Activated T-helper 2 cell treated with anti-CD3 and anti-CD28 coated beads, Interferon-gamma antibody, Interleukin-2, Interleukin-4, amounts not matched to agents 10 μg/mL and 5 μg/mL and 100 μg/mL, durations not matched to agents 14 hours and 24 hours and 36 hours (primary cell): ENCODE results near the gene RASSF4. TPM values are rescaled to one million over a fixed set of nuclear protein-coding genes. Genes with fewer than 3 reads are reported as not detected.
A peak's percentile ranks its signal among the peaks of the same experiment; 100 is the strongest.

Experiments
- DNase-seq: peaks from one replicate; pipeline ENCODE4 v3.0.0; 2021; ENCODE audit warnings: low spot score
- H3K27ac Mint-ChIP-seq: one replicate; pipeline ENCODE4 v1.8.0; 2021; ENCODE audit warnings: mixed read lengths
- H3K27me3 Mint-ChIP-seq: one replicate; pipeline ENCODE4 v1.8.0; 2021; ENCODE audit warnings: low read depth, mixed read lengths
- H3K36me3 Mint-ChIP-seq: one replicate; pipeline ENCODE4 v1.8.0; 2021; ENCODE audit warnings: low read depth, mixed read lengths
- H3K4me1 Mint-ChIP-seq: one replicate; pipeline ENCODE4 v1.8.0; 2021; ENCODE audit warnings: low read depth, mixed read lengths
- H3K4me3 Mint-ChIP-seq: one replicate; pipeline ENCODE4 v1.8.0; 2021; ENCODE audit warnings: low read depth, mild to moderate bottlenecking, moderate library complexity, mixed read lengths
- H3K9me3 Mint-ChIP-seq: one replicate; pipeline ENCODE4 v1.8.0; 2021; ENCODE audit warnings: mixed read lengths
- intact Hi-C: fragments of 100-400 bp; cut with micrococcal nuclease; formaldehyde crosslinking; loops from one replicate; pipeline ENCODE4 v1.15.1; 2023
- total RNA-seq: library from RNA; stranded (reverse); gene quantifications from 2 replicates; pipeline ENCODE4 v1.2.3, GENCODE V29; 2022

RASSF4 gene
- total RNA-seq, 1 donor from 2014 or later: 0.66 TPM

- H3K4me3 Mint-ChIP-seq: no peak overlapping the region
- no peaks in the 10 kb centered on the region for H3K9me3 Mint-ChIP-seq
- no peaks in the 10 kb centered on the region for H3K27me3 Mint-ChIP-seq
- no peak for DNase-seq
- peaks cover 20% of the 10 kb centered on the region for H3K4me1 Mint-ChIP-seq
- no peak overlapping the region for H3K27ac Mint-ChIP-seq
- intact Hi-C loops: loop anchor here (2.0 kb wide), 1 partner anchor 15 kb away; the partner anchor contains the start of gene RASSF4
- no peaks in the 10 kb centered on the region for H3K36me3 Mint-ChIP-seq
Observed at GRCh38 chr10:44973323-44974081, 13.9 kb downstream of the RASSF4 start.

- Mint-ChIP-seq H3K4me3 (peak overlapping the region; percentile 64), H3K4me1 (peaks cover 15% of the 10 kb centered on the region), H3K27ac (peak overlapping the region; percentile 80), H3K9me3 (no peaks in the 10 kb centered on the region), H3K36me3 (no peaks in the 10 kb centered on the region), H3K27me3 (no peaks in the 10 kb centered on the region)
- DNase-seq: no peak
- intact Hi-C loops: loop anchor here (2.0 kb wide), 1 partner anchor 15 kb away; the partner anchor contains the start of gene RASSF4
Observed at GRCh38 chr10:44974082-44974627, 14.6 kb downstream of the RASSF4 start.

GRCh38 chr10:44974628-44975430 lies 15.2 kb downstream of the RASSF4 start:
- Mint-ChIP-seq H3K36me3 (no peaks in the 10 kb centered on the region), H3K4me3 (peak overlapping the region; percentile 64), H3K4me1 (peaks cover 15% of the 10 kb centered on the region), H3K27me3 (no peaks in the 10 kb centered on the region), H3K9me3 (no peaks in the 10 kb centered on the region), H3K27ac (peak overlapping the region; percentile 80)
- intact Hi-C loops: loop anchor here (1.0 to 2.0 kb wide), 2 partner anchors 16 to 43 kb away; partner anchors contain the start of gene RASSF4
- DNase-seq: peak; percentile 63

- no peaks in the 10 kb centered on the region for H3K36me3 Mint-ChIP-seq
- intact Hi-C loops: loop anchor here (1.0 to 2.0 kb wide), 2 partner anchors 17 to 43 kb away; partner anchors contain the start of gene RASSF4
- H3K4me1 Mint-ChIP-seq: peaks cover 18% of the 10 kb centered on the region
- H3K27me3 Mint-ChIP-seq: no peaks in the 10 kb centered on the region
- H3K9me3 Mint-ChIP-seq: no peaks in the 10 kb centered on the region
- no peak overlapping the region for H3K4me3 Mint-ChIP-seq
- DNase-seq: no peak
- H3K27ac Mint-ChIP-seq: no peak overlapping the region
Observed at GRCh38 chr10:44975431-44976331, 16.1 kb downstream of the RASSF4 start.

GRCh38 chr10:44976352-44977198 lies 17.0 kb downstream of the RASSF4 start:
- H3K4me3 Mint-ChIP-seq: no peak overlapping the region
- H3K9me3 Mint-ChIP-seq: no peaks in the 10 kb centered on the region
- H3K4me1 Mint-ChIP-seq: peaks cover 27% of the 10 kb centered on the region
- H3K36me3 Mint-ChIP-seq: no peaks in the 10 kb centered on the region
- no peak for DNase-seq
- H3K27me3 Mint-ChIP-seq: no peaks in the 10 kb centered on the region
- intact Hi-C loops: no loop called here
- H3K27ac Mint-ChIP-seq: no peak overlapping the region

GRCh38 chr10:44977287-44978212 lies 17.9 kb downstream of the RASSF4 start:
- Mint-ChIP-seq H3K4me1 (peaks cover 30% of the 10 kb centered on the region), H3K36me3 (no peaks in the 10 kb centered on the region), H3K27ac (no peak overlapping the region), H3K4me3 (no peak overlapping the region), H3K9me3 (no peaks in the 10 kb centered on the region), H3K27me3 (no peaks in the 10 kb centered on the region)
- no peak for DNase-seq
- intact Hi-C loops: no loop called here

GRCh38 chr10:44978213-44978569 lies 18.6 kb downstream of the RASSF4 start:
- Mint-ChIP-seq H3K36me3 (no peaks in the 10 kb centered on the region), H3K9me3 (no peaks in the 10 kb centered on the region), H3K4me1 (peaks cover 30% of the 10 kb centered on the region), H3K4me3 (peak overlapping the region; percentile 47), H3K27me3 (no peaks in the 10 kb centered on the region), H3K27ac (peak overlapping the region; percentile 8)
- DNase-seq: no peak
- intact Hi-C loops: no loop called here

GRCh38 chr10:44978570-44979280 lies 19.1 kb downstream of the RASSF4 start, which contains the start of gene DEPP1:
TSS of gene DEPP1 (minus strand) at chr10:44978809. CDS start at chr10:44978030, 779 bp downstream.
- Mint-ChIP-seq H3K4me3 (peak within 1 kb of the TSS; percentile 47), H3K9me3 (no peaks in the 10 kb centered on the region), H3K4me1 (peaks cover 25% of the 10 kb centered on the region), H3K27me3 (no peaks in the 10 kb centered on the region), H3K36me3 (no peaks in the 10 kb centered on the region), H3K27ac (peak within 1 kb of the TSS; percentile 8)
- intact Hi-C loops: no loop called here
- no peak for DNase-seq

- H3K27ac Mint-ChIP-seq: no peak overlapping the region
- intact Hi-C loops: no loop called here
- no peaks in the 10 kb centered on the region for H3K9me3 Mint-ChIP-seq
- H3K4me3 Mint-ChIP-seq: no peak overlapping the region
- no peaks in the 10 kb centered on the region for H3K27me3 Mint-ChIP-seq
- DNase-seq: no peak
- H3K4me1 Mint-ChIP-seq: peaks cover 25% of the 10 kb centered on the region
- H3K36me3 Mint-ChIP-seq: no peaks in the 10 kb centered on the region
Observed at GRCh38 chr10:44979281-44980191, 19.9 kb downstream of the RASSF4 start.
